Cardiac muscle cell (in vitro differentiated cells and primary cell): ENCODE results near the gene GRIN2C. TPM values are rescaled to one million over a fixed set of nuclear protein-coding genes. Genes with fewer than 3 reads are reported as not detected.

Experiments used
- DNase-seq, 2 donors: peaks; one replicate each; pipeline versions ENCODE4 v3.0.0 to v3.0.0-alpha.2; 2010 to 2017; ENCODE audit warnings: low read depth in 1 of 2, low spot score in 1 of 2
- H3K27ac ChIP-seq: fragments of 200-600 bp; sonication (generic); 2 replicates; pipeline ENCODE4 v1.5.1; 2016
- H3K27me3 ChIP-seq: fragments of 200-600 bp; sonication (generic); 2 replicates; pipeline ENCODE4 v1.6.0; 2016; ENCODE audit warnings: control low read depth
- H3K36me3 ChIP-seq: fragments of 200-600 bp; sonication (generic); 2 replicates; pipeline ENCODE4 v1.5.1; 2016; ENCODE audit warnings: control low read depth
- H3K4me1 ChIP-seq: fragments of 200-600 bp; sonication (generic); 2 replicates; pipeline ENCODE4 v1.8.1; 2017; ENCODE audit warnings: low read depth, mild to moderate bottlenecking, mixed run types
- H3K4me3 ChIP-seq: fragments of 200-600 bp; sonication (generic); 2 replicates; pipeline ENCODE4 v1.5.1; 2016; ENCODE audit warnings: mild to moderate bottlenecking
- H3K9me3 ChIP-seq: fragments of 200-600 bp; sonication (generic); 2 replicates; pipeline ENCODE4 v1.5.1; 2017; ENCODE audit warnings: low read depth, mild to moderate bottlenecking, control low read depth
- polyA plus RNA-seq: library from polyadenylated mRNA; unstranded; fragments of >200 nt; fragmentation: Nextera tagmentation; extraction: Ambion mirVana; gene quantifications from 2 replicates; pipeline ENCODE4 v1.2.1, GENCODE V29; 2016
- total RNA-seq: library from RNA; depleted of rRNA; stranded (reverse); fragments of >200 nt; gene quantifications from 2 replicates; pipeline ENCODE4 v1.2.3, GENCODE V29; 2016
- TF ChIP-seq, protein P1 (sequence below): IDR thresholded peaks from 2 replicates; pipeline ENCODE4 v1.5.1; 2012; ENCODE audit warnings: low read depth, mild to moderate bottlenecking, low read length

GRIN2C gene
- total and polyA plus RNA-seq, 2 experiments from 2014 or later, result 0.71 to 6.1 TPM

DNA sequence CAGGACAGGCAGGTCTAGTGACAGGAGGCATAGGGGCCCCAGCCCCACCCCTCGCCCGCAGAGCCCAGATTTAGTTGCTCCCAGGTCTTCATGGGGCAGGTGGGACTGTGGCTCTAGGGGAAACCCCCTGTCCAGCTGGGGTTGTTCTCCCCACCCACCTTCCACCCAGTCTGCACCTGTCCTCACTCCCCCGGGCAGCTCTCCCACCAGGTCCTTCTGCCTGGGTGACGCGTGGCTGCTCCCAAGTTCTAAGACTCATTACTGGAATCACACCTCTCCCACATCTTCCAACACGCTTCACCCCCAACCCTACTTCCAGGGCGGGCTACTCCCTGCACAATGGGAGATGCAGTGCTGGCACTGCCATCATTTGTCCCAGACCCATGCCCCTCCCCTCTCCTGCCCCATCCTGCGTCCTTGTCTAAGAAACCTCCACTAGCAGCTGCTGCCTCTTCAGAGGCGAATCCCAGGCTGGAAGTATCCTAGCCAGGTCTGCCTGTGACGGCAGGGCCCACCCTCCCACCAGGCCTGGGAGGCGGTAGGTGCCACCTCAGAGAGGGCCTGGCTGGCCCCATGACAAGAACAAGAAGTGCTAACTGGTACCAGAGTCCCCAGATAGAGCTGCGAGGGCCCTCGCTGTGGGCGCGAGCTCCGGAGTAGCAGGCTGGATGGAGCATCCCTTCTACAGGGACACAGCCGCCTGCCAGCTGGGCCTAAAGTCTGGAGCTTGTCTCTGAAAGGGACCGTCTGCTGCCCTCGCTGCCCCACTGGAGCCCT lies 22.8 kb downstream of the GRIN2C start:
- TF ChIP-seq, protein P1, sequence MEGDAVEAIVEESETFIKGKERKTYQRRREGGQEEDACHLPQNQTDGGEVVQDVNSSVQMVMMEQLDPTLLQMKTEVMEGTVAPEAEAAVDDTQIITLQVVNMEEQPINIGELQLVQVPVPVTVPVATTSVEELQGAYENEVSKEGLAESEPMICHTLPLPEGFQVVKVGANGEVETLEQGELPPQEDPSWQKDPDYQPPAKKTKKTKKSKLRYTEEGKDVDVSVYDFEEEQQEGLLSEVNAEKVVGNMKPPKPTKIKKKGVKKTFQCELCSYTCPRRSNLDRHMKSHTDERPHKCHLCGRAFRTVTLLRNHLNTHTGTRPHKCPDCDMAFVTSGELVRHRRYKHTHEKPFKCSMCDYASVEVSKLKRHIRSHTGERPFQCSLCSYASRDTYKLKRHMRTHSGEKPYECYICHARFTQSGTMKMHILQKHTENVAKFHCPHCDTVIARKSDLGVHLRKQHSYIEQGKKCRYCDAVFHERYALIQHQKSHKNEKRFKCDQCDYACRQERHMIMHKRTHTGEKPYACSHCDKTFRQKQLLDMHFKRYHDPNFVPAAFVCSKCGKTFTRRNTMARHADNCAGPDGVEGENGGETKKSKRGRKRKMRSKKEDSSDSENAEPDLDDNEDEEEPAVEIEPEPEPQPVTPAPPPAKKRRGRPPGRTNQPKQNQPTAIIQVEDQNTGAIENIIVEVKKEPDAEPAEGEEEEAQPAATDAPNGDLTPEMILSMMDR, result no peak
- DNase-seq, result no peak
- Histone ChIP-seq H3K27me3 (no peaks in the 10 kb centered on the region), H3K4me3 (no peak overlapping the region), H3K27ac (no peak overlapping the region), H3K9me3 (no peaks in the 10 kb centered on the region), H3K36me3 (no peaks in the 10 kb centered on the region), H3K4me1 (peaks cover 9% of the 10 kb centered on the region)

GRCh38 chr17:74836191-74836590 lies 23.5 kb downstream of the GRIN2C start:
- Histone ChIP-seq H3K27ac (no peak overlapping the region), H3K4me3 (no peak overlapping the region), H3K27me3 (no peaks in the 10 kb centered on the region), H3K9me3 (no peaks in the 10 kb centered on the region), H3K36me3 (no peaks in the 10 kb centered on the region), H3K4me1 (peaks cover 8% of the 10 kb centered on the region)
- DNase-seq, result no peak
- TF ChIP-seq, protein P1, result no peak

DNA sequence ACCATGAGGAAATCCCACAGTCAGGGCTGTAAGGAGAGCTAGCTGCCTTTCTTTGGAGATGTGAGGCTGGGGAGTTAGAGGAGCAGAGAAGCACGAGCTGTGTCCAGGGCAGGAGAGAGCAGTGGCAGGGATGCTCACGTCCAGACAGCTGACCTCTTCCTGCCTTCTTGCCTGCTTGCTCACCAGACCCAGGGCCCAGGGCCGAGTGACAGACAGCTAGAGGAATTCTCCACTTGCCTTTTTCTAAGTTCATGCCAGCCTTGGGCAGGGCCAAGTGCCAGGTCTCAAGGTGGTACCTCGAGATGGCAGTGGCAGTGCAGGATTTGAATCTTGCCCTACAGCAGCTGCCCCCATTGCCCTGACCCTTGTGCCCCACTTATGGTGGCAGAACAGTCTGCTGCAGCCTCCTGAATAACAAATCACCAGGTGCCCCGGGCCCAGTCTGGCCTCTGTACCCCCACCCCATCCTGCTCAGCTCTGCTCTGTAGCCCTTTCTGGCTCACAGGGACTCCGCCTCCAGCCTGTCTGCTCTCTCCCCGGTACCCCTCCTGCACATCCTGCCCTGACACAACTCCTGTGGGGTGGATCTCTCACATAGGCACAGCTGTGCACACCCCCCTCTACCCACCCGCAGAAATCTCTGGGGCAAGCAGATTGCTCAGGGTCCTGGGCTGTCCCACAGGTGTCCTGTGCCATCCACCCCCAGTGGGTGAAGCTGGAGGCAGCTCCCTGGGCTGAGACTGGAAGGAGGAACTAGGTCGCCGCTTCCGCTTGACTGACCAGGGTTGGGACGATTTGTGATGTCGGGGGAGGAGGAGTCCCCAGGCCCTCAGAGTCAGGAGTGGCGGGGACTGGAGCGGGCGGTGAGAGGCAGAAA lies 25.9 kb downstream of the GRIN2C start:
- Histone ChIP-seq H3K9me3 (no peaks in the 10 kb centered on the region), H3K36me3 (no peaks in the 10 kb centered on the region), H3K4me3 (no peak overlapping the region), H3K4me1 (no peaks in the 10 kb centered on the region), H3K27me3 (no peaks in the 10 kb centered on the region), H3K27ac (no peak overlapping the region)
- no peak for DNase-seq
- TF ChIP-seq, protein P1, result no peak

DNA sequence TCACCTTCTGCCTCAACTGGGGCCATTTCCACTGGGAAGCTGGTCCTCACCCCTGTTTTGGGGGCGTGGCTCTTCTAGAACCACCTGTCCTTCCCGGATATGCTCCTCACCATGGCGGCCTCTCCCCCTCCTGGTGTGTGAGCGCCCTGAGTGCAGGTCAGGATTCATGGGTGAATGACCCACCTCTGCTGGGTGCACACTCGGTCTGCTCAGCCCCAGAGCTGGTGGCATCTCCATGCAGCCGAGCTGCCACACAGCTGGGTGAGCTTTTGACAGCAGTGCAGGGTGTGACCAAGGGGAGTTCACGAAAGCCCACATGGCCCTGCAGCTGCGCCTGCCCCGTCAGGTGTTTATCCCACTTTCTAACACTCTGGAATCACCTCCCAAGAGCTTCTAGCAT lies 27.3 kb downstream of the GRIN2C start:
- no peak for DNase-seq
- TF ChIP-seq, protein P1, result no peak
- Histone ChIP-seq H3K4me1 (no peaks in the 10 kb centered on the region), H3K27ac (no peak overlapping the region), H3K9me3 (no peaks in the 10 kb centered on the region), H3K36me3 (no peaks in the 10 kb centered on the region), H3K4me3 (no peak overlapping the region), H3K27me3 (no peaks in the 10 kb centered on the region)

DNA sequence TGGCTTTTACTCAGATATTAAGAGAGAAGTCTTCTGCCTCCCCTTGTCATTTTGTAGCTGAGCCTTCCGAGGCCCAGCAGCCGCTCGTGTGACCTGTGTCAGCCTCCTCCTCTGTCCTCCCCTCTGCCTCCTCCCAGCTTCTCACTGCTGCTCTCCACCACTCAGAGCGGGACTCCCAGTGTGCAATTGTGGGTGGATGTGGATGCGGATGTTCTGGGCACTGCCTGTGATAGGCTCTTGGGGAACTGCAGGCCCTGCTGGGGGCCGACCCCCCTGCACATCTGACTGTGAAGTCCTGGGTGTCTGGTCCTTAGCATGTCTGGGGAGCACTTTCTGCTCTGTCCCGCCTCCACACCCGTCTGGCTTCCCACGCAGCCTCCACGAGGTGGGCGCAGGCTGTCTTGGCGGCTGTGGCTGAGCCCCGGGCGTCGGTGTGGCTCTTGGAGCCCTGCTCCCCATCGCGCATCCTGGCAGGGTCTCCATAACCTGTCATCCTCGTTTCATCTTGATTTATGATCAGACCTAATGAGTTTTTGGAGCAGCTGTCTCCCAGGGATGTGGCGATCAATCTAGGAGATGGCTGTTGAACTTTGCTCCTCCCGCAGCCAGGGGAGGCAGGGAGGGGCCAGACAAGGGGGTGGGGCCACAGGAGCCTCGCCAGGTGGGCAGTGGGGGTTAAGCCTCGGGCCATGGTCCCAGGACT lies 28.1 kb downstream of the GRIN2C start:
- no peaks in the 10 kb centered on the region for H3K36me3 ChIP-seq
- H3K9me3 ChIP-seq, result no peaks in the 10 kb centered on the region
- TF ChIP-seq, protein P1, result no peak
- no peaks in the 10 kb centered on the region for H3K27me3 ChIP-seq
- no peak overlapping the region for H3K4me3 ChIP-seq
- DNase-seq, result no peak
- H3K27ac ChIP-seq, result no peak overlapping the region
- no peaks in the 10 kb centered on the region for H3K4me1 ChIP-seq
